CMK (cell line): ENCODE data around the gene VPS50.

Experiments
- DNase-seq: peaks from one replicate; pipeline ENCODE4 v3.0.0-alpha.2; 2010; ENCODE audit warnings: low read depth

VPS50 gene

DNA sequence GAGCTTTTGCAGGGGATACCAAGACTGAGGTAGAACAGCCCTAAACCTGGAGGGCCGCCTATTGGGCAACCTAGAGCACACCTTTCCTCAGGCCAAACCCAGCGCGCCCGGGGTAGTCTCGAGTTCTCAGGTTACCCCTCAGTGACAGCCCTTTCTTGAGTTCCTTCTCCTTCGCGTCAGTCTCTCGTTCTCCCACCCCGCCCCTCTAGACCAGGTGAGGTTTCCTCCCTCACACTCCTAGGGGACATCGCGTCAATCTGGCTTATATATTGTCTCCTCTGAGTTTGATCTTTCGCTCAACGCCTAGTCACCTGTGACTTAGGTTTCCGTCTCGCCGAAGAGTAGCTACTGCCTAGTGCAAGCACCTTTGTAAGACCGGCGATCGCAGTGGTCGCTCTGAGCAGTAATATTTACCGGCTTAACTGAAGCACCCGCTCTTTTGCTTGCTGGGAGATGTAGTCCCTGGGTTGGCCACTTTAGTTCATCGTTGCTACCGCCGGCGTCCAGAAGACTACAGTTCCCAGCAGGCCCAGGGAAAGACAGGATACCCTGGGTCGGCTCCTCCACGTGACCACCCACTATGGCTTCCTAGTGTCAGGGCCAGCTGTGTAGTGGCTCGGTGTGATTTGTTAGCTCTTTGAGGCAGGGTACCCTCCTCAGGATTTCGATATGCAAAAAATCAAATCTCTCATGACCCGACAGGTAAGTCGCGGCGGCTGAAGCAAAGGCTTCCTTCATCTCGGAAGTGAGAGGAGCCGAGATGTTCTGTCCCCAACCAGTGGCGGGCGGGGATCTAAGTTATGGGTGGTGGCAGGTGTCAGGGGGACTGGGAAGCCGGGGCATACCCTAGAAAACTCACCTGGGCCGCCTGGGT, at the start of gene VPS50:
TSS of gene VPS50 (plus strand) at position 568 of the 874 bp plus-strand sequence. CDS start at position 670, 102 bp downstream.
- DNase-seq, result peak; percentile 80

GRCh38 chr7:93185303-93186027, 46.7 kb upstream of the VPS50 start:
- no peak for DNase-seq

- DNase-seq, result no peak
These were observed 43.1 kb upstream of the VPS50 start for GRCh38 chr7:93188870-93189634.

DNA sequence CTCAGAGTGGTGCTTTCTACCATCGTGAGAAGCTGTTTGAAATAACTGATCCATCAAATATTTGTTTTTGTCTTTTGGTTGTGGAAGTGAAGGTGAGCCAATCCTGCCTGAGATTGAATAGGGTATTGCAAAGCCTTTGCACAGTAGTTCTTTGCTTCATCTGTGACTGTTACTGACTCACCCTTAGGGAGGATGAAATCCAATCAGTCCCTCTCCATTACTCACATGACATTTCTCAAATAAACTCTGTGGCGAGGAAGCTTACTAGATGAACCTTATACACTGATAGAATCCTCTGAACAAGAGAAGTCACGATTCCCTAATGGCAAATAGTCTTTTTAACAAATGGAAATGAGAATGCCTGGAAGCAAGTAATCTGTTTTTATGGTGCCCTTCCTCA, 37.8 kb upstream of the VPS50 start:
- no peak for DNase-seq

DNA sequence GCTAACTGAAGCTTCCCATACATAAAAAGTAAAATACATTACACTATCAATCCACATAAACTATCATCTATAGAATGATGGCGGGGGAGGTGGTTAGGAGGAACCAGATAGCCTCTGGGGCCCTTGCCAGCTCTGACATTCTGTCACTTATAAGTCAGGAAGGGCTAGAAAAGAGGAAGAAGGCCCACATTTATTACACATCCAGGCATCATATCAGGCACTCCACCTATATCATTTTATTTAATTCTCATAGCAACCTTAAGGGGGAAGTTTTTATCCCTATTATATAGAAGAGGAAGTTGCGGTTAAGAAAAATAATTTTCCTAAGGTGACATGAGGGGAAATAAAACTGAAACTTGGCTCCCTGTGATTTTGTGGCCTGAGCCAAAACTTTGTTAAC, 35.8 kb upstream of the VPS50 start:
- DNase-seq, result no peak

DNA sequence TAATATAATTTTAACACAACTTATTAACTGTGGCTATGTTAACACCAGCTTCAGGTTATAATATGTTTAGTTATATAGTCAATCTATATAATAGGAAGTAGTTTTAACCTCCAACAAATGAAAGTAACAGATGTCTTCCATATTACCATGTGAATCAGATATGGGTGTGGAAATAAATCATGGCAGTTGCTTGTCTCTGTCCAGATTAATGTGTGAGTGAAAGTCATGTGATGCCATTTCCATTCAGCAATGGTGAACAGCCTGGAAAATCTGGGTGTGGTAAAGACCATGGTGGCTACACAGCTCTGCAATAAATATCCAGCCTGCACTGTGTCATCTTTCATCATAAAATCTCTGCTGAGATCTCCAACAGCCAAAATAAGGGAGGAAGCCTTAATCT, 33.7 kb upstream of the VPS50 start:
- no peak for DNase-seq

- no peak for DNase-seq
These were observed 29.4 kb upstream of the VPS50 start for GRCh38 chr7:93202594-93203250.

DNA sequence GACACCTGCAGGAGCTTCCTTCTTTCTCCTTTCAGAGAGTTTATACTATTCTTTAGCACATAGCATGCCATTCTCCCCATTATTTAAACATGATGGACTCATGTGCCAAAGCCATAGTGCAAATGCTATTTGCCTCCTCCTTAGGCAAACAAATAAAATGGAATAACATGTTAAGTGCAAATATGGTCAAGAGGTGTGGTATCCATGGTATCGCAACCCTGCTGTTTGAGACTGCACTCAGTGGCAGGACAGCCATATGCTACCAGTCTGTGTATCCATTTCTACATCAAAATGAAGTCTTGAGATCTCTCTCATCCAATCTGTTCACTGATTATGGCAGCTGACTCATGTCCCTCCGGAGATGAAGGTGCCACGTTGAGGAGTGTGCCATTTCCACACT, 28.7 kb upstream of the VPS50 start:
- no peak for DNase-seq

DNA sequence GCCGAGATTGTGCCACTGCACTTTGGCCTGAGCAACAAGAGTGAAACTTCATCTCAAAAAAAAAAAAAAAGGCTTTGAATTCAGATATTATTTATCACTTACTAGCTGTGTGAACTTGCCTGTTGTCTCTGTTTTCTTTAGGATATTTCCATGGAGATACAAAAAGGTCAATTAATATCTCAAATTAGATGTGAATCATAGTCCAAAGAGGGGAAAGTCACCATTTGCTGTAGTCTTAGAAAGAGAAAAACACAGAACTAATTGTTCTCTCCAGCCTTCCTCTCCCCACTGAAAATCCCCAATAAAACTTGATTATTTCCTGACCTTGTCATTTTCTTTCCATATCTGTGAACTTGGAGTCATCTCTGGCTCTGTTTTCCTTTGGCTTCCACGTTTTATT, 27.1 kb upstream of the VPS50 start:
- no peak for DNase-seq

GRCh38 chr7:93211228-93211818, 20.8 kb upstream of the VPS50 start:
- no peak for DNase-seq

- DNase-seq, result no peak
These were observed 19.3 kb upstream of the VPS50 start for GRCh38 chr7:93212881-93213280.

- DNase-seq, result no peak
These were observed 13.0 kb upstream of the VPS50 start for GRCh38 chr7:93218997-93219827.

GRCh38 chr7:93219868-93220267, 12.3 kb upstream of the VPS50 start:
- DNase-seq, result no peak

GRCh38 chr7:93226310-93226709, 5.9 kb upstream of the VPS50 start, which contains the start of gene HEPACAM2:
HEPACAM2 (minus strand) TSS chr7:93226469.
- no peak for DNase-seq

GRCh38 chr7:93228302-93228701, 3.9 kb upstream of the VPS50 start:
- DNase-seq, result no peak

DNA sequence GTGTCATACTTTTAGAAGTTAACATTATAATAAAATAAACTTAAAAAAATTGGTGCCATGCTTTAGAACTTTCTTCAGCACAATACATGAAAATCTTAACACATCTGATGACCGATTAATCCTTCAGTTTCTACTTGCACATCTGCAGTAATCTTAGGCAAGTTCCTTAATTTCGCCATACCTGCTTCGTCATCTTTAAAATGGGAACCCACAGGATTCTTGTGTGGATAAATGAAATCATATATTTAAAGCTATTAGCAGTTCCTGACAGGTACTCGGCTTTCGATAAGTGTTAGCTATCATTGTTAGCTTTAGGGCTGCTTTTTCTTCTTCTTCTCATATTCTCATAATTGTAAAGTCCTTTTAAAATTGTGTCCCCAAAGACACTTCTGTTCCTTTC, 907 bp upstream of the VPS50 start:
- DNase-seq, result no peak

- DNase-seq, result no peak
These were observed 480 bp downstream of the VPS50 start for GRCh38 chr7:93232673-93233018.

GRCh38 chr7:93235541-93235940, 3.4 kb downstream of the VPS50 start:
- no peak for DNase-seq

DNA sequence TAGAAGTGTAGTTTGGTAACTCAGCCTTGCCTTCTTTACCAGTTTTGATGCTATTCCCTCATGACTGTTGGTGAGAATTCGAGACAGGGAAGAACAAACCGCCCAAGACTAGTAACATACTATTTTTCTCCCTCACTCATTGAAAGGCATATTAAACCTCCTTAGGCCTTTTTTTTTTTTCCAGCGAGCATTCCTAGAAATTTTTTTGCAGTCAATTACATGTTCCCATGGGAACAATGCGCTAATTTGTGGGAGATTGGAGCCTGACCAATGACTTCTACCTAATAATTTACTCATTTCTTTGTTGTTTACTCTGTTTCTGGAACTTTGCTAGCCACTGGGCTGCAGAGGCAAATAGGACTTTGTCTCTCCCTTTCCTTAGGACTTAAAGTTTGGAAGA, 6.0 kb downstream of the VPS50 start:
- no peak for DNase-seq

DNA sequence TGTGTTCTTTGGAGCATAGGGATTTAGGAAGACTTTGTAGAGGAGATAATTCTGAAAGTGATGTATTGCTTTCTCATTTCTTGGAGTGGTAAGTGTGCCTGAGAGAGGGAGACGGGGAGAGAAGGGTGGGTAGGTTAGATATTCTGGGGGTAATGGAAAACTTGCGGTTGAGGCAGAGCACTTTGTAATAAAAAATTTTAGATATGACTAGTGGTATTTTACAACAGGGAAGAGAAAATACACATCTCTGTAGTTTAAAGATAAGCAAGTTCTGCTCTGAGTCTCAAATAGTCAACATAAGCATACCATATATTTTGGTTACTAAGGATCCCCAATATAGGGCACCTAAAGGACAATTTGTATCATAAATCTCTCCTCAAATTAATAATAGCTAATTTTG, 6.6 kb downstream of the VPS50 start:
- DNase-seq, result no peak

- no peak for DNase-seq
These were observed 7.7 kb downstream of the VPS50 start for GRCh38 chr7:93239824-93240223.
